Thyroid gland (tissue), 4 donors: ENCODE results near the gene ETNK2. TPM values are rescaled to one million over a fixed set of nuclear protein-coding genes. Genes with fewer than 3 reads are reported as not detected.

ENCODE experiments used
- DNase-seq, 2 donors: peaks; one replicate each; pipeline ENCODE4 v3.0.0-alpha.2; 2019
- H3K27ac ChIP-seq, 3 donors: fragments of 200-600 bp; sonication (generic); 1 replicate in 2 of 3; 2 replicates in 1 of 3; pipeline ENCODE4 v1.5.1; 2016 to 2019; ENCODE audit warnings: mild to moderate bottlenecking in 1 of 3, moderate library complexity in 1 of 3
- H3K27me3 ChIP-seq: fragments of 200-600 bp; sonication (generic); one replicate; pipeline ENCODE4 v1.5.1; 2019
- H3K36me3 ChIP-seq, 2 donors: fragments of 200-600 bp; sonication (generic); one replicate each; pipeline ENCODE4 v1.5.1; 2016 to 2019
- H3K4me1 ChIP-seq, 2 donors: fragments of 200-600 bp; sonication (generic); one replicate each; pipeline ENCODE4 v1.5.1; 2017 to 2019
- H3K4me3 ChIP-seq, 3 donors: fragments of 200-600 bp; sonication (generic); replicated peaks in 1 of 3; 1 replicate in 2 of 3; 2 replicates in 1 of 3; pipeline ENCODE4 v1.5.1; 2016; ENCODE audit warnings: mild to moderate bottlenecking in 1 of 3
- H3K9me3 ChIP-seq: fragments of 200-600 bp; sonication (generic); one replicate; pipeline ENCODE4 v1.5.1; 2017
- POLR2A ChIP-seq, 2 donors: fragments of 450-650 bp; IDR thresholded peaks; one replicate each; pipeline ENCODE4 v1.6.1; 2017; ENCODE audit warnings: antibody characterized with exemption in 2 of 2, mild to moderate bottlenecking in 2 of 2, moderate library complexity in 1 of 2
- WGBS, 2 donors: methylation state at CpG; one replicate each; pipeline ENCODE4 v1.1.5; 2017; 5-methylcytosine and 5-hydroxymethylcytosine counted together
- intact Hi-C: fragments of 100-400 bp; cut with DNase I; formaldehyde crosslinking; loops from one replicate; pipeline ENCODE4 v1.15.1; 2023
- total RNA-seq, 4 donors: library from RNA; depleted of rRNA; stranded (reverse); fragments of >200 nt; gene quantifications; one replicate each; pipeline ENCODE4 v1.2.3, GENCODE V29; 2016
- TF ChIP-seq, protein P1 (sequence below), 6 experiments: fragments of 200-600 bp in 3 of 6; fragments of 450-650 bp in 3 of 6; sonication (generic) in 3 of 6; IDR thresholded peaks; one replicate each; pipeline ENCODE4 v1.5.1; 2016 to 2019; ENCODE audit warnings: antibody characterized with exemption in 6 of 6, mild to moderate bottlenecking in 2 of 6, inconsistent platforms in 1 of 6, moderate library complexity in 1 of 6

Gene ETNK2
- total RNA-seq, 4 donors from 2014 or later, result 16.1 to 22.5 (median 21.0) TPM

DNA sequence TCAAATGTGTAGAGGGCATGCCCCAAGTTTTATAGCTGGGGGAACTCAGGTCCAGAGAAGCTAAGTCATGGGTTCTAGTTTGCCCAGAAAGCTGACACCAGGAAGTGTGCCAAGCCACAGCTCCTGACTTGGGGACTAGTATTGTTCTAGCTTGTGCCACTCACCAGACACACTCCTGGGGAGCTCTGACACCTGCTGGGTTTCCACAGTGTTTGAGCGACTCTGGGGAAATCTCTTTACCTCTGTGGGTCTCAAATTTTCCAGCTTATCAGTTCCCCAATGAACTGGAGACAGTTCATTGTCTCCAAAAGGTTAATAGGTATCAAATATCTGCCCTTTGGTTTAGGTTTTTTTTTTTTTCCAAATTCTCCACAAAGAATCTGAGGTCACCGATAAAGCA, 40.2 kb upstream of the ETNK2 start:
- H3K27me3 ChIP-seq, result no peaks in the 10 kb centered on the region
- no peaks in the 10 kb centered on the region for H3K36me3 ChIP-seq
- no peak for DNase-seq
- H3K27ac ChIP-seq, result no peak overlapping the region
- peaks cover 0 to 7% of the 10 kb centered on the region in 2 donors for H3K4me1 ChIP-seq
- 91 to 92% methylated on average over 2 of the region's 2 CpGs for WGBS, 2 donors
- no peak for TF ChIP-seq POLR2A (IDR thresholded peaks at IDR 0.05)
- TF ChIP-seq, protein P1, sequence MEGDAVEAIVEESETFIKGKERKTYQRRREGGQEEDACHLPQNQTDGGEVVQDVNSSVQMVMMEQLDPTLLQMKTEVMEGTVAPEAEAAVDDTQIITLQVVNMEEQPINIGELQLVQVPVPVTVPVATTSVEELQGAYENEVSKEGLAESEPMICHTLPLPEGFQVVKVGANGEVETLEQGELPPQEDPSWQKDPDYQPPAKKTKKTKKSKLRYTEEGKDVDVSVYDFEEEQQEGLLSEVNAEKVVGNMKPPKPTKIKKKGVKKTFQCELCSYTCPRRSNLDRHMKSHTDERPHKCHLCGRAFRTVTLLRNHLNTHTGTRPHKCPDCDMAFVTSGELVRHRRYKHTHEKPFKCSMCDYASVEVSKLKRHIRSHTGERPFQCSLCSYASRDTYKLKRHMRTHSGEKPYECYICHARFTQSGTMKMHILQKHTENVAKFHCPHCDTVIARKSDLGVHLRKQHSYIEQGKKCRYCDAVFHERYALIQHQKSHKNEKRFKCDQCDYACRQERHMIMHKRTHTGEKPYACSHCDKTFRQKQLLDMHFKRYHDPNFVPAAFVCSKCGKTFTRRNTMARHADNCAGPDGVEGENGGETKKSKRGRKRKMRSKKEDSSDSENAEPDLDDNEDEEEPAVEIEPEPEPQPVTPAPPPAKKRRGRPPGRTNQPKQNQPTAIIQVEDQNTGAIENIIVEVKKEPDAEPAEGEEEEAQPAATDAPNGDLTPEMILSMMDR (IDR thresholded peaks at IDR 0.05), result no peak
- intact Hi-C loops, result no loop called here
- no peaks in the 10 kb centered on the region for H3K9me3 ChIP-seq
- H3K4me3 ChIP-seq, result no peak overlapping the region

DNA sequence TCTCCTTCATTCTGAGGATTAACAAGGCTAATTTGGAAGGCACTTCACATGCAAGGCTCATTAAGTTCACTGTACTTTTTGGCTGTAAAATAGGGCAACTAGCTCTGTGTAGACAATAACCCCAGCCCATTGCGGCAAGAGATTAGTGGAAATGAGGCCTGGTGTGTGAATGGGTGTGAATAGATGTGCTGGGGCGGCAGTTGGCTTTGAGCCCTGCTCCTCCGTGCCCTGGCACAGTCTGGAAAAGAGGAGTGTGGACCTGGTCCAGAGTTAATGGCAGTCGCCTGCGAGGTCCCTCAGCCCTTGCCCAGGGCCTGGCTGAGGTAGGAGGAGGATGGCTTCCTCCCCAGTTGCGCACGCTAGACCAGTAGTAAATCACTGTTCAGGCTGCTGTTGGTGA, 39.6 kb upstream of the ETNK2 start:
- no peak for TF ChIP-seq POLR2A (IDR thresholded peaks at IDR 0.05)
- TF ChIP-seq, protein P1 (IDR thresholded peaks at IDR 0.05), result no peak
- no peak for DNase-seq
- intact Hi-C loops, result no loop called here
- peaks cover 0 to 7% of the 10 kb centered on the region in 2 donors for H3K4me1 ChIP-seq
- H3K27me3 ChIP-seq, result no peaks in the 10 kb centered on the region
- H3K9me3 ChIP-seq, result no peaks in the 10 kb centered on the region
- 76 to 84% methylated on average over 7 of the region's 7 CpGs for WGBS, 2 donors
- no peak overlapping the region for H3K27ac ChIP-seq
- no peaks in the 10 kb centered on the region for H3K36me3 ChIP-seq
- no peak overlapping the region for H3K4me3 ChIP-seq

DNA sequence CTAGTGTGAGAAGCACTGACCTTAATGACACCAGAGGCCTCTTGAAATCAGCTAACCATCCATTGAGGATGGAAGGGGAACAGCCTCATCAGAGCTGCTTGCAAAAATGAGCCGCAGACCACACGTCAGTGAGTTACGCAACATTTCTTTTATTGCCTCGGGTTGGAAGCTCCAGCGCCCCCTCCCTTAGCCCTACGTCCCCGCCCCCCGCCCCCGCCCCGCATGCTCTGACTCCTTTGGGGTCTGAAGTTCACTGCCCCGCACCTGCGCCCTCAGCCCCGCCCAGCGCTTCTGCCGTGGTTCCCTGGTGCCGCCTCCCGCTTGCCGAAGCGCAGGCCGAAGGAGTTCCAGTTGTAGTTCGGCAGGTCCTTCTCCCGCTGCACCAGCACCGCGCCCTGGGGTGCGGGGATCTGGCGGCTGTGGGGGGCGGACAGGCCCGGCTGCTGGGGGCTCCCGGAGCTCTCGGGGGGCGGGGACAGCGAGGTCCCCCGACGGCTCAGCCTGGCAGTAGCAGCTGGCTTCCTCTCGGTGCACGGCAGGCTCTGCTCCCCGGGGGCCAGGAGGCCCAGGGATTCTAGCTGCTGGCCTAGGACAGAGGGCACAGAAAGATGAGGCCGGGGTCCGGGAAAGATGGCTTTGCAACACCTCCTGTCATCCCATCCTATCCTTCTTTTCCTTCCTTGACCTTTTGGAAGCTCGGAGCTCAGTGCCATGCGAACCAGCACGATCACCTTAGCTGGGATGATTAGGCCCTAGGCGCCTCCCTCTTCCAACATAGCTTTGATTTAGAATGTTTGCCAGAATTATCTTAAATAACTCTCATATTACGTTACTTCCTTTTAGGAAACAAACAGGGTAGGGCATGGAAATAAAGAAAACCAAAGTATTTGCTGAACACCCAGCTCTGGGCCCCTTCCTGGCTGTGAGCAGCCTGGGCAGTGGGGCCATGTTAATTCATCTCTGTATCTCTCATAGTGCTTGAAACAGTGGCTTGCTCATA, 38.7 kb upstream of the ETNK2 start:
- peak; percentile 3 to 7 for DNase-seq

DNA sequence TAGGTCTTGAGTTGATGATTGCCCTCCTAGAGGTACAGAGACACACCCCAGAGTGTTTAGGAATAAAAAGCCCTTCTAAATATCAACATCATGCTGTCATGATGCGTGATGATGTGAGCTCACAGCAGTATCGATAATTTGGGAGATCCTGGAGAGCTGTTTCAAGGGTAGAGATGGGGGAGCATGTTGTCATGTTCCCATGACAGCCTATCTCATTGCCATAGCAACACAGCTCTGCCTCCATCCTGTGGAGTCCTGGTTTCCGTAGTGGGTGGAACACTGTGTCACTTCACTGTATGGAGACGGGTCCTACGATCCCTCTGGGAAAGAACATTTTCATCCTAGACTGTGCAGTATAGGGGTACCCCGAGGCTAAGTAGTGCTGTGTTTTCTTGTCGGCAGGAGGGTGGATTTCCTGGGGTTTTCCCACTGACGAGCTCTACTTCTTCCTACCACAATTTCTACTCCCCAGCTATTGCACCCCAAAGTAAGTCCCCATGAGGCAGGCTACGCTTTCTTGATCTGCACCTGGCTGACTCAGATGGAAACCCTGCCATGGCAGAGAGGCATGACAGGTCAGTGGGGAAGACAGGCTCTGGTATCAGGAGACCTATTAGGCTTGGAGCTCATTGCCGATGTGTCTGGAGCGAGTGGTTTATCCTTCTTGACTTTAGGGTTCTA, 37.3 kb upstream of the ETNK2 start:
- Histone ChIP-seq H3K36me3 (no peaks in the 10 kb centered on the region), H3K27ac (no peak overlapping the region), H3K27me3 (no peaks in the 10 kb centered on the region), H3K4me3 (no peak overlapping the region), H3K4me1 (peaks cover 0 to 7% of the 10 kb centered on the region in 2 donors), H3K9me3 (no peaks in the 10 kb centered on the region)
- 81 to 91% methylated on average over 10 to 11 of the region's 11 CpGs for WGBS, 2 donors
- intact Hi-C loops, result no loop called here
- TF ChIP-seq, protein P1 (IDR thresholded peaks at IDR 0.05), result no peak
- no peak for TF ChIP-seq POLR2A (IDR thresholded peaks at IDR 0.05)
- DNase-seq, result no peak

More for the DNA sequence above, 38.7 kb upstream of the ETNK2 start:
- Histone ChIP-seq H3K4me3 (no peak overlapping the region), H3K4me1 (peaks cover 0 to 7% of the 10 kb centered on the region in 2 donors), H3K27me3 (no peaks in the 10 kb centered on the region), H3K9me3 (no peaks in the 10 kb centered on the region), H3K27ac (no peak overlapping the region), H3K36me3 (no peaks in the 10 kb centered on the region)
- TF ChIP-seq, protein P1 (IDR thresholded peaks at IDR 0.05), result no peak
- no peak for TF ChIP-seq POLR2A (IDR thresholded peaks at IDR 0.05)
- 30 to 50% methylated on average over 12 to 19 of the region's 44 CpGs for WGBS, 2 donors
- intact Hi-C loops, result no loop called here
